ENCODE measurements around the gene ARHGAP31.
A peak's percentile ranks its signal among the peaks of the same experiment; 100 is the strongest.
"Not testable (repeated sequence)": the region's sequence is repeated elsewhere in the genome, so short reads cannot be mapped to it uniquely, and the experiment has no call there.

ARHGAP31 gene

DNA sequence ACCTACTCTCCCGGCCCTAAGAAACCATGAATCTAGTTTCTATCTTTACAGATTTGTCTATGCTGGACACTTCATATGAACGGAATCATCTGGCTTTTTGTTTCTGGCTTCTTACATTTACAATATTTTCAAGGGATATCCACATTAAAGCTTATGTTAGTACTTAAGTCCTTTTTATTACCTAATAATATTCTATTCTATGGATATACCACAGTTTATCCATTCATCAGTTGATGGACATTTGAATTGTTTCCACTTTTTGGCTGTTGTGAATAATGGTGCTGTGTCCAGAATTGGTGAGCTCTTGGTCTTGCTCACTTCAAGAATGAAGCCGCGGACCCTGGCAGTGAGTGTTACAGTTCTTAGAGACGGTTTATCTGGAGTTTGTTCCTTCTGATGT is 42.6 kb downstream of the ARHGAP31 start:
- ATAC-seq = no peak
- TF ChIP-seq CSDC2 (CRISPR knock-in tag; IDR thresholded peaks at IDR 0.05) (no peak), ZFP3 (CRISPR knock-in tag; IDR thresholded peaks at IDR 0.05) (no peak), ZNF8 (CRISPR knock-in tag; IDR thresholded peaks at IDR 0.05) (peak; percentile 91)

- ATAC-seq = not testable (repeated sequence)
These were observed 43.2 kb downstream of the ARHGAP31 start for GRCh38 chr3:119337407-119337806.

DNA sequence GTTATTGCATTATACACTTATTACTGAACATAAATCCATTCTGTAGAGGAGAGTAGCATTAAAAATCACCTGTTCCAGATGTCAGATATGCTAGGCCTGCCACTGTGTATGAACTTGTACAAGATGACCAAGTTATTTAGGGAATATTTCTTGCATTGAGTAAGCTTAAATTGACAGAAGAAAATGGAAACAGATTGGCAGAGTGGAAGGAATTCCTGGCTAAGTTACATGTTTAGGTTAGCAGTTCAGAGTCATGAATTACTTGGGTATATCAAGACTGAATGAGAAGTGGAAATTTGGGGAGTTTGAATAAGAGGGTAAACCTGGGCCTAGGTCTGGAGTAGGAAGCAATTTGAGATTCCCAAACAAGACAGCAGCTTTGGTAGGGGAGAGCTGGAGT is 44.6 kb downstream of the ARHGAP31 start:
- TF ChIP-seq ZC3H10 (CRISPR knock-in tag; IDR thresholded peaks at IDR 0.05) = no peak
- peak; percentile 65 for TF ChIP-seq ISL1 (CRISPR knock-in tag; IDR thresholded peaks at IDR 0.05)
- TF ChIP-seq CSDC2 (CRISPR knock-in tag; IDR thresholded peaks at IDR 0.05) = no peak
- TF ChIP-seq POU6F1 (CRISPR knock-in tag; IDR thresholded peaks at IDR 0.05; ENCODE audit: borderline replicate concordance, low read depth) = peak; percentile 23; the same call in 1 of the 2 replicates
- peak; percentile 40; the same call in 2 of the 3 replicates for ATAC-seq

GRCh38 chr3:119340014-119340413 is 45.8 kb downstream of the ARHGAP31 start:
- TF ChIP-seq SNAI2 (CRISPR knock-in tag; IDR thresholded peaks at IDR 0.05) (no peak), CSDC2 (CRISPR knock-in tag; IDR thresholded peaks at IDR 0.05) (no peak), OSR1 (CRISPR knock-in tag; IDR thresholded peaks at IDR 0.05) (no peak), ZNF70 (CRISPR knock-in tag; IDR thresholded peaks at IDR 0.05) (no peak), POU6F1 (CRISPR knock-in tag; IDR thresholded peaks at IDR 0.05; ENCODE audit: borderline replicate concordance, low read depth) (no peak), ESRRG (CRISPR knock-in tag; IDR thresholded peaks at IDR 0.05) (no peak), ZNF565 (CRISPR knock-in tag; conservative IDR thresholded peaks at IDR 0.05; ENCODE audit: low read depth) (no peak), PPARA (CRISPR knock-in tag; IDR thresholded peaks at IDR 0.05; ENCODE audit: borderline replicate concordance) (no peak), ISL1 (CRISPR knock-in tag; IDR thresholded peaks at IDR 0.05) (no peak), GLIS3 (CRISPR knock-in tag; IDR thresholded peaks at IDR 0.05) (no peak), PATZ1 (CRISPR knock-in tag; IDR thresholded peaks at IDR 0.05; ENCODE audit: borderline replicate concordance) (no peak)
- TF ChIP-seq, protein P1, sequence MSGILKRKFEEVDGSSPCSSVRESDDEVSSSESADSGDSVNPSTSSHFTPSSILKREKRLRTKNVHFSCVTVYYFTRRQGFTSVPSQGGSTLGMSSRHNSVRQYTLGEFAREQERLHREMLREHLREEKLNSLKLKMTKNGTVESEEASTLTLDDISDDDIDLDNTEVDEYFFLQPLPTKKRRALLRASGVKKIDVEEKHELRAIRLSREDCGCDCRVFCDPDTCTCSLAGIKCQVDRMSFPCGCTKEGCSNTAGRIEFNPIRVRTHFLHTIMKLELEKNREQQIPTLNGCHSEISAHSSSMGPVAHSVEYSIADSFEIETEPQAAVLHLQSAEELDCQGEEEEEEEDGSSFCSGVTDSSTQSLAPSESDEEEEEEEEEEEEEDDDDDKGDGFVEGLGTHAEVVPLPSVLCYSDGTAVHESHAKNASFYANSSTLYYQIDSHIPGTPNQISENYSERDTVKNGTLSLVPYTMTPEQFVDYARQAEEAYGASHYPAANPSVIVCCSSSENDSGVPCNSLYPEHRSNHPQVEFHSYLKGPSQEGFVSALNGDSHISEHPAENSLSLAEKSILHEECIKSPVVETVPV (CRISPR knock-in tag; IDR thresholded peaks at IDR 0.05) = no peak
- ATAC-seq = no peak

- ATAC-seq = no peak
- TF ChIP-seq ZNF8 (CRISPR knock-in tag; IDR thresholded peaks at IDR 0.05) (no peak), ZFP3 (CRISPR knock-in tag; IDR thresholded peaks at IDR 0.05) (no peak), RARB (CRISPR knock-in tag; IDR thresholded peaks at IDR 0.05) (no peak), PPARA (CRISPR knock-in tag; IDR thresholded peaks at IDR 0.05; ENCODE audit: borderline replicate concordance) (no peak), GLIS3 (CRISPR knock-in tag; IDR thresholded peaks at IDR 0.05) (no peak), PATZ1 (CRISPR knock-in tag; IDR thresholded peaks at IDR 0.05; ENCODE audit: borderline replicate concordance) (no peak), ZNF70 (CRISPR knock-in tag; IDR thresholded peaks at IDR 0.05) (no peak), TOX (CRISPR knock-in tag; IDR thresholded peaks at IDR 0.05; ENCODE audit: borderline replicate concordance) (no peak), ZC3H10 (CRISPR knock-in tag; IDR thresholded peaks at IDR 0.05) (no peak), TSHZ2 (CRISPR knock-in tag; IDR thresholded peaks at IDR 0.05) (no peak), ZNF565 (CRISPR knock-in tag; conservative IDR thresholded peaks at IDR 0.05; ENCODE audit: low read depth) (no peak), ARNTL (CRISPR knock-in tag; IDR thresholded peaks at IDR 0.05; ENCODE audit: borderline replicate concordance, low read depth) (no peak), ISL1 (CRISPR knock-in tag; IDR thresholded peaks at IDR 0.05) (no peak), OSR1 (CRISPR knock-in tag; IDR thresholded peaks at IDR 0.05) (no peak)
- TF ChIP-seq, protein P1 (CRISPR knock-in tag; IDR thresholded peaks at IDR 0.05) = no peak
These were observed 46.3 kb downstream of the ARHGAP31 start for GRCh38 chr3:119340446-119340845.

All from SK-N-SH treated with all-trans-retinoic acid at 6 μM for 48 hours (cell line).